MM.1S (cell line): ENCODE measurements around the gene MTHFD1.

Experiments used
- DNase-seq: peaks from one replicate; pipeline ENCODE4 v3.0.0-alpha.2; 2015
- H2AFZ ChIP-seq: fragments of 300-600 bp; sonication (generic); 2 replicates; pipeline ENCODE4 v1.6.0; 2016; ENCODE audit warnings: antibody characterized with exemption, low read length
- H3F3A ChIP-seq: fragments of 300-600 bp; sonication (generic); 2 replicates; pipeline ENCODE4 v1.6.1; 2016; ENCODE audit warnings: mild to moderate bottlenecking, antibody characterized with exemption, low read length, moderate library complexity, mixed read lengths; ENCODE audit not compliant: insufficient read depth
- H3K27ac ChIP-seq: fragments of 300-600 bp; sonication (generic); 2 replicates; pipeline ENCODE4 v1.5.1; 2016; ENCODE audit warnings: mild to moderate bottlenecking, low read length
- H3K27me3 ChIP-seq: fragments of 300-600 bp; sonication (generic); replicated peaks from 2 replicates; pipeline ENCODE4 v1.6.0; 2016; ENCODE audit warnings: low read length; ENCODE audit not compliant: insufficient read depth
- H3K36me3 ChIP-seq: fragments of 300-600 bp; sonication (generic); replicated peaks from 2 replicates; pipeline ENCODE4 v1.6.1; 2016; ENCODE audit warnings: mild to moderate bottlenecking, low read length, mixed read lengths; ENCODE audit not compliant: insufficient read depth
- H3K4me1 ChIP-seq: fragments of 300-600 bp; sonication (generic); 2 replicates; pipeline ENCODE4 v1.6.1; 2016; ENCODE audit warnings: low read length, mixed read lengths
- H3K4me2 ChIP-seq: fragments of 300-600 bp; sonication (generic); 2 replicates; pipeline ENCODE4 v1.6.0; 2016; ENCODE audit warnings: low read depth, low read length
- H3K4me3 ChIP-seq: fragments of 300-600 bp; sonication (generic); 2 replicates; pipeline ENCODE4 v1.5.1; 2016; ENCODE audit warnings: low read length, mixed read lengths
- H3K79me2 ChIP-seq: fragments of 300-600 bp; sonication (generic); 2 replicates; pipeline ENCODE4 v1.6.1; 2016; ENCODE audit warnings: mixed run types, low read length, mixed read lengths
- H3K9ac ChIP-seq: fragments of 300-600 bp; sonication (generic); 2 replicates; pipeline ENCODE4 v1.6.1; 2016; ENCODE audit warnings: low read length, mixed read lengths
- H3K9me2 ChIP-seq: fragments of 300-600 bp; sonication (generic); replicated peaks from 2 replicates; pipeline ENCODE4 v1.6.1; 2016; ENCODE audit warnings: mild to moderate bottlenecking, low read length, mixed read lengths; ENCODE audit not compliant: insufficient read depth
- H3K9me3 ChIP-seq: fragments of 300-600 bp; sonication (generic); replicated peaks from 2 replicates; pipeline ENCODE4 v1.6.1; 2016; ENCODE audit warnings: mild to moderate bottlenecking, low read length, mixed read lengths; ENCODE audit not compliant: insufficient read depth
- H4K20me1 ChIP-seq: fragments of 300-600 bp; sonication (generic); 2 replicates; pipeline ENCODE4 v1.6.1; 2016; ENCODE audit warnings: mild to moderate bottlenecking, low read length, moderate library complexity, mixed read lengths; ENCODE audit not compliant: insufficient read depth
- EZH2 ChIP-seq: fragments of 300-600 bp; sonication (generic); optimal IDR thresholded peaks from 2 replicates; pipeline ENCODE3; 2017; ENCODE audit warnings: low read depth, mild to moderate bottlenecking, antibody characterized with exemption, low read length, mixed read lengths
- EZH2phosphoT487 ChIP-seq: fragments of 300-600 bp; sonication (generic); IDR thresholded peaks from 2 replicates; pipeline ENCODE4 v1.6.1; 2018; ENCODE audit warnings: antibody characterized with exemption, low read length
- TF ChIP-seq, protein P1 (sequence below): fragments of 300-600 bp; sonication (generic); IDR thresholded peaks from 2 replicates; pipeline ENCODE4 v1.5.1; 2016; ENCODE audit warnings: antibody characterized with exemption, low read length, mixed read lengths

MTHFD1 gene

GRCh38 chr14:64434528-64434927 is 46.4 kb downstream of the MTHFD1 start:
- DNase-seq = no peak
- H3K4me2 ChIP-seq = no peak overlapping the region
- H3K4me3 ChIP-seq = no peak overlapping the region
- TF ChIP-seq, protein P1, sequence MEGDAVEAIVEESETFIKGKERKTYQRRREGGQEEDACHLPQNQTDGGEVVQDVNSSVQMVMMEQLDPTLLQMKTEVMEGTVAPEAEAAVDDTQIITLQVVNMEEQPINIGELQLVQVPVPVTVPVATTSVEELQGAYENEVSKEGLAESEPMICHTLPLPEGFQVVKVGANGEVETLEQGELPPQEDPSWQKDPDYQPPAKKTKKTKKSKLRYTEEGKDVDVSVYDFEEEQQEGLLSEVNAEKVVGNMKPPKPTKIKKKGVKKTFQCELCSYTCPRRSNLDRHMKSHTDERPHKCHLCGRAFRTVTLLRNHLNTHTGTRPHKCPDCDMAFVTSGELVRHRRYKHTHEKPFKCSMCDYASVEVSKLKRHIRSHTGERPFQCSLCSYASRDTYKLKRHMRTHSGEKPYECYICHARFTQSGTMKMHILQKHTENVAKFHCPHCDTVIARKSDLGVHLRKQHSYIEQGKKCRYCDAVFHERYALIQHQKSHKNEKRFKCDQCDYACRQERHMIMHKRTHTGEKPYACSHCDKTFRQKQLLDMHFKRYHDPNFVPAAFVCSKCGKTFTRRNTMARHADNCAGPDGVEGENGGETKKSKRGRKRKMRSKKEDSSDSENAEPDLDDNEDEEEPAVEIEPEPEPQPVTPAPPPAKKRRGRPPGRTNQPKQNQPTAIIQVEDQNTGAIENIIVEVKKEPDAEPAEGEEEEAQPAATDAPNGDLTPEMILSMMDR = no peak
- TF ChIP-seq EZH2 = no peak
- no peak for TF ChIP-seq EZH2phosphoT487
- no peak overlapping the region for H3K27ac ChIP-seq
- no peaks in the 10 kb centered on the region for H4K20me1 ChIP-seq
- H3K36me3 ChIP-seq = no peaks in the 10 kb centered on the region
- H3K9me3 ChIP-seq = no peaks in the 10 kb centered on the region
- H3F3A ChIP-seq = no peaks in the 10 kb centered on the region
- H3K9me2 ChIP-seq = no peaks in the 10 kb centered on the region
- no peaks in the 10 kb centered on the region for H3K27me3 ChIP-seq
- H2AFZ ChIP-seq = no peak overlapping the region
- no peaks in the 10 kb centered on the region for H3K79me2 ChIP-seq
- H3K9ac ChIP-seq = no peak overlapping the region
- H3K4me1 ChIP-seq = no peaks in the 10 kb centered on the region

DNA sequence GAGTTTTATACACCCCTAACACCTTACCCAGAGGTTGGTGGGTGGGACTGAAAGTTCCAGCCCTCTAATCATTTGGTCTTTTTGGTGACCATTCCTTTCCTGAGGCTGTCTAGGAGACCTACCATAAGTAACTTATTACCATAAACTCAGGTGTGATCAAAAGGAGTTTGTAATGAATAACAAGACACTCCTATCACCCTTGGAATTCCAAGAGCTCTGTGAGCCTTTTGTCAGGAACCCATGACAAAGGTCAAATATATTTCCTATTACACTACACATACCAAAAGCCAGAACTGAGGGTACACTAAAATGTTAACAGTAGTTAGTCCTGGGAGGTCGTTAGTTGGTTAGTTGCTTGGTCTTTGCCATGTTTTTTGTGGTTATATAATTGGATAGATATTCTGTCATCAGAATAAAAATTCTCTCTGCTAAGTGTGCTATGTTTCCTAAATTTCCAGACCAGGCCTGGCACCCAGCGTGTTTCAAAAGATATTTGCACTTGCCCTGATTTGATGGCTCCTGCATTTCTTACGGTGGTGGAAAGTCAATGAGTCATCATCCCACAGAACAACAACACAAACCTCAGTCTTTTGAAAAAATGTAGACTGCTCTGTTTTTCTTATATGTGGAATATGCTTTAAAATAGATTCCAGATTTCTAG is 50.2 kb downstream of the MTHFD1 start:
- Histone ChIP-seq H3K27me3 (no peaks in the 10 kb centered on the region), H3K79me2 (no peaks in the 10 kb centered on the region), H3K4me3 (no peak overlapping the region), H3K36me3 (no peaks in the 10 kb centered on the region), H3K27ac (no peak overlapping the region), H3F3A (no peaks in the 10 kb centered on the region), H3K4me2 (no peak overlapping the region), H3K9me2 (no peaks in the 10 kb centered on the region), H3K9me3 (no peaks in the 10 kb centered on the region), H2AFZ (no peak overlapping the region), H3K9ac (no peak overlapping the region), H3K4me1 (peaks cover 4% of the 10 kb centered on the region; the same call in 1 of the 2 replicates), H4K20me1 (no peaks in the 10 kb centered on the region)
- DNase-seq = no peak
- TF ChIP-seq EZH2 = no peak
- no peak for TF ChIP-seq EZH2phosphoT487
- TF ChIP-seq, protein P1 = no peak

GRCh38 chr14:64439141-64439540 is 51.0 kb downstream of the MTHFD1 start:
- Histone ChIP-seq H3K4me1 (peaks cover 13% of the 10 kb centered on the region), H3K79me2 (no peaks in the 10 kb centered on the region), H3K36me3 (no peaks in the 10 kb centered on the region), H3K4me3 (no peak overlapping the region), H3K27ac (no peak overlapping the region), H3K9me2 (no peaks in the 10 kb centered on the region), H3K4me2 (no peak overlapping the region), H2AFZ (no peak overlapping the region), H4K20me1 (no peaks in the 10 kb centered on the region), H3F3A (peaks cover under 1% of the 10 kb centered on the region), H3K9ac (no peak overlapping the region), H3K9me3 (no peaks in the 10 kb centered on the region), H3K27me3 (no peaks in the 10 kb centered on the region)
- no peak for TF ChIP-seq EZH2
- no peak for TF ChIP-seq EZH2phosphoT487
- TF ChIP-seq, protein P1 = no peak
- DNase-seq = no peak
